Measurements from ENCODE around the gene TMEM151A.
"Not testable (repeated sequence)": the region's sequence is repeated elsewhere in the genome, so short reads cannot be mapped to it uniquely, and the experiment has no call there.

TMEM151A gene

GRCh38 chr11:66267039-66267378 is 24.7 kb upstream of the TMEM151A start:
- DNase-seq (ENCODE audit: extremely low spot score, insufficient read length, low read depth) (no peak), FAIRE-seq (no peak)

DNA sequence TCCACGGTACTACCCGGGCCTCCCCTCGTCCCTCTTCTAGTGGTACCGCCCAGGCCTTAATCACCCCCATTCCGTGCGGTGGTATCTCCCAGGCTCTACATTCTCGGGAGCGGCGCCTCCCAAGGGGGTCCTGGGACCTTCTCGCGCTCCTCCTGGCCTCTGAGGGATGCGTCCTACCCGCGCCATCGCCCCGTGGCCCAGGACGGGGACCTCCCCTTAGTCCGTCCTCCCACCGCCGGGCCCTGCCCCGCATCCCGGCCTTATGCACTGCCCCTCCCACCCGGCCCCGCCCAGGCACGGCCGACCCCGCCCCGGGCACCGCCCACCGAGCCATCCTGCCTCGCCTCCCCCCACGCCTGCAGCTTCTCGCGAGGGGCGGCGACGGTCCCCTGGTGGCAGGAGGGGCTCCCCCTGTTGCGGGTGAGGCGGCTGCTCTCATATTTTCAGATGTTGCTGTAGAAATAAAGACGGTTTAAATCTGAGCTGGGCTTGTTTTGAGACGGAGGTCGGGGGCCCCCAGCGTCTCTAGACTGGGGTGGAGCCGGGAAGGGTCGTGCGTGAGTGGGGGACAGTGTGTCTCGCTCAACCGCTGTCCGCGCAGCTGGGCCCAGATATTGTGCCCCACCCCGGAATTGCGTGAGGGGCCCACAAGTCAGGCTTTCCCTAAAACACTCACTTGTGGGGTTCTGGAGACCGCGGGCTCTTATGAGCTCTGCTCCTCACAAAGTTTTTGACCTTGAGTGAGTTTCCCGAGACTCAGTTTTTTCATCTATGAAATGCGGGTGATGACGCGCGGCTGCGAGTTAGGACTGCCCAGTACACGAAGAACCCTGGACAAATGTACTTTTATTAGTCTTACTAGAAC is 24.1 kb upstream of the TMEM151A start:
- FAIRE-seq (peak; percentile 77), DNase-seq (ENCODE audit: extremely low spot score, insufficient read length, low read depth) (peak; percentile 68)

- peak; percentile 97 for FAIRE-seq
- peak; percentile 98 for DNase-seq (ENCODE audit: extremely low spot score, insufficient read length, low read depth)
Observed at GRCh38 chr11:66268244-66268951, 23.3 kb upstream of the TMEM151A start, which contains the start of gene RAB1B. RAB1B (plus strand) TSS chr11:66268639; CDS start chr11:66268680, 41 bp downstream.

DNA sequence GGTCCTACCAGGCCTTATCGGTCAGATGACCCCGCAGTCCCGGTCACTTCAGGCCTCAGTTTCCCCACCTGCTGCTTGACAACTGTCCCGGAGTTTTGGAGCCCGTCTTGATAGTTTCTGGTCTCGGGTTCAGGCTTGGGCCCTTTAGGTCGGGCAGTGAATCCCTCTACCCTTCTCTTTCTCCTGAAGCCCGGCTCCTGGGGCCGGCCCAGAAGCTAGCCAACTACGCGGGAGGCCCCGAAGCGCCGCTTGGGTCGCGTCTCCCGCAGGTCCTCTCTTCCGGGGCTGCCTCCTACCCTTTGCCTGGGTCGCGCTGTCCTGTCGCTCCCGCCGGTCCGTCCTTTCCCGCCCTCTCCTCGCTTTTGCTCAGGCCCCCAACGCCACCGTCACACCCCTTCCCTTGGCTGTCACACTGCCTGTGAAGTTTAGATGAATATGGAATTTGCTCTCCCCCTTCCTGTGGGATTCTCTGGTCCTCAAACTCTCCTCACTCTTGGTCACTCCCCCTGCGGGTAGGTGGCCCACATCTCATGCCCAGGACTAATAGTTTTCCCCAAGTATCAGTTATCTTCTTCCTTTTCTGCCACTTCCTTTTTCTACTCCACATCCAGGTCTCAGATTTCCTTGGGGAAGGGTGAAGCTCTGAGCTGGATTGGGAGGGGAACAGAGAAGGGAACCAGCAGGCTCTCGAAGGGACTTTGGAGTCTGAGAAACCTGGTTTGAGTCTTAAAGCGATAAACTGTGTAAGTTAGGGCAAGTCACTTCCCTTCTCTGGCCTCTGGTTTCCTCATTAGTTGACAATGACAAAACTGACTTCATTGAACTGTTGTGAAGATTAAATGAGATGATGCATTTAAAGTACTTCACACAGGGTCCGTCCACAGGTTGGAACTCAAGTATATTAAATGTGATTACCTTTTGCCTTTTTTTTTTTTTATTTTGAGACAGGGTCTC is 22.5 kb upstream of the TMEM151A start:
- DNase-seq (ENCODE audit: extremely low spot score, insufficient read length, low read depth) (no peak), FAIRE-seq (no peak)

DNA sequence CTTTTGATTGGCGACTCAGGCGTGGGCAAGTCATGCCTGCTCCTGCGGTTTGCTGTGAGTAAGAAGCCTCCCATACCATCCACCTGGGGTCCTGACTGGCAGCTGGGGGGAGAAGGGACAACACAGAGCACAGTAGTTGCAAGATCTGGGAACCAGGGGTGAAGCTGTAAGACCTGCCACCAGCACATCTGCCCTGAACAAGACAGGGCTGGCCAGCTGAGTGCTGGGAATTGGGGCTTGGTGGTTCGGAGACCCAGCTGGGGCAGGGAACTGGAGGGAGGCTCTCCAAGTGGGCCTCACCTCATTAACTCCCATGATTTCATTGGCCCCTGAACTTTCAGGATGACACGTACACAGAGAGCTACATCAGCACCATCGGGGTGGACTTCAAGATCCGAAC is 19.9 kb upstream of the TMEM151A start:
- FAIRE-seq (no peak), DNase-seq (ENCODE audit: extremely low spot score, insufficient read length, low read depth) (no peak)

DNA sequence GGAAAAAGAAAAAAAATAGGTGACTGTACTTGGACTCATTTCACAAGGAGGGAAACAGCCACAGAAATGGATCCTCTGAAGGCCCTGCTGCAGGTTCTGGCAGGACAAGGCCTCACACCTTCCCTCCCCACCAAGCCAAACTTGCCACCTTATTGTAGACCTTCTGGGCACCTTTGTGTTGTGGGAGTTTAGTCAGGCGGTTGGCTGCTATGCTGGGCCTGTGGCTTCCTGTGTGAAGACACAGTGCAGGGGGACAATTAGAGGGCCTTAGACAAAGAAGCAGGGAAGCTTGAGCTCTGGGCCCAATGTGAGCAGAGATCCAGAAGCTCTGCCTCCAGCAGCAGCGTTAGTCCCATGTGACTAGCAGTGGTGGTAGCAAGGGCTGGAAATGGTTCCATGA is 19.1 kb upstream of the TMEM151A start:
- FAIRE-seq = no peak

DNA sequence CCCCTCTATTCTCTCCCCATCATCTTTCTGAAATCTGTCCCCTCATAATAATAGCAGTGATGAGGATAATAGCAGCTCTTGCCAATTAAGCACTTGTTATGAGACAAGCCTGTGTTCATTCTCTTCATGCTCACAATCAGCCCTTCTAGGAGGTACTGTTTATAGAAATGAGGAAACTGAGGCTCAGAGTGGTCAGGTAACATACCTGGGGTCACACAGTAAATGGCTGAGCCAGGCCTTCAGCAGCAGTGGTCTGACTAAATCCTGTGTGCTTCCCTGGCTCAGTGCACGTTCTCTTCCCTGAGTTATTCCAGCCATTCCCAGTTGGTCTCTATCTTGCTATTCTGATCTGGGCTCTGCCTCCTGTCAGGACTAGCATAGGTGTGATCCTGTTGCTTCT is 17.5 kb upstream of the TMEM151A start:
- DNase-seq (ENCODE audit: extremely low spot score, insufficient read length, low read depth) = no peak
- FAIRE-seq = no peak

More for the DNA sequence above, 19.1 kb upstream of the TMEM151A start:
- no peak for DNase-seq (ENCODE audit: extremely low spot score, insufficient read length, low read depth)

GRCh38 chr11:66275396-66275795 is 16.3 kb upstream of the TMEM151A start:
- DNase-seq (ENCODE audit: extremely low spot score, insufficient read length, low read depth) = no peak
- no peak for FAIRE-seq

DNA sequence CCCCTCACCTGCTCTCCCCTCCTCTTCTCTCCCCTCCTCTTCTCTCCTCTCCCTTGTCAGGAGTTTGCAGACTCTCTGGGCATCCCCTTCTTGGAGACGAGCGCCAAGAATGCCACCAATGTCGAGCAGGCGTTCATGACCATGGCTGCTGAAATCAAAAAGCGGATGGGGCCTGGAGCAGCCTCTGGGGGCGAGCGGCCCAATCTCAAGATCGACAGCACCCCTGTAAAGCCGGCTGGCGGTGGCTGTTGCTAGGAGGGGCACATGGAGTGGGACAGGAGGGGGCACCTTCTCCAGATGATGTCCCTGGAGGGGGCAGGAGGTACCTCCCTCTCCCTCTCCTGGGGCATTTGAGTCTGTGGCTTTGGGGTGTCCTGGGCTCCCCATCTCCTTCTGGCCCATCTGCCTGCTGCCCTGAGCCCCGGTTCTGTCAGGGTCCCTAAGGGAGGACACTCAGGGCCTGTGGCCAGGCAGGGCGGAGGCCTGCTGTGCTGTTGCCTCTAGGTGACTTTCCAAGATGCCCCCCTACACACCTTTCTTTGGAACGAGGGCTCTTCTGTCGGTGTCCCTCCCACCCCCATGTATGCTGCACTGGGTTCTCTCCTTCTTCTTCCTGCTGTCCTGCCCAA is 15.6 kb upstream of the TMEM151A start:
- no peak for FAIRE-seq

DNA sequence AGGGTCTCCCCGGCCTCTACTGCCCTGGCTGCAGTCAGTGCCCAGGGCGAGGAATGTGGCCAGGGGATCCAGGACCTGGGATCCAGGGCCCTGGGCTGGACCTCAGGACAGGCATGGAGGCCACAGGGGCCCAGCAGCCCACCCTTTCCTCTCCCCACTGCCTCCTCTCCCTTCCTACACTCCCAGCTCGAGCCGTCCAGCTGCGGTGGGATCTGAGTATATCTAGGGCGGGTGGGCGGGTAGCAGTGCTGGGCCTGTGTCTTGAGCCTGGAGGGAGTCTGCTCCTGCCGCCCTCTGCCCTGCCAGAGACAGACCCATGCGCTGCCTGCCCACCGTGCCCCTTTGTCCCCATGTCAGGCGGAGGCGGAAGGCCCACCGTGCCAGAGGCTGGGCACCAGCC is 15.1 kb upstream of the TMEM151A start:
- DNase-seq (ENCODE audit: extremely low spot score, insufficient read length, low read depth); FAIRE-seq: not testable (repeated sequence)

More for the DNA sequence above, 15.6 kb upstream of the TMEM151A start:
- DNase-seq (ENCODE audit: extremely low spot score, insufficient read length, low read depth) = no peak

GRCh38 chr11:66277064-66277463 is 14.6 kb upstream of the TMEM151A start:
- not testable (repeated sequence) for FAIRE-seq; DNase-seq (ENCODE audit: extremely low spot score, insufficient read length, low read depth)

GRCh38 chr11:66277471-66278362 is 14.0 kb upstream of the TMEM151A start, which contains the start of gene CNIH2:
CNIH2 (plus strand) TSS chr11:66278175; CDS start chr11:66278457, 282 bp downstream.
- DNase-seq (ENCODE audit: extremely low spot score, insufficient read length, low read depth) = no peak
- FAIRE-seq = no peak

GRCh38 chr11:66278363-66279091 is 13.2 kb upstream of the TMEM151A start:
- FAIRE-seq (no peak), DNase-seq (ENCODE audit: extremely low spot score, insufficient read length, low read depth) (no peak)

DNA sequence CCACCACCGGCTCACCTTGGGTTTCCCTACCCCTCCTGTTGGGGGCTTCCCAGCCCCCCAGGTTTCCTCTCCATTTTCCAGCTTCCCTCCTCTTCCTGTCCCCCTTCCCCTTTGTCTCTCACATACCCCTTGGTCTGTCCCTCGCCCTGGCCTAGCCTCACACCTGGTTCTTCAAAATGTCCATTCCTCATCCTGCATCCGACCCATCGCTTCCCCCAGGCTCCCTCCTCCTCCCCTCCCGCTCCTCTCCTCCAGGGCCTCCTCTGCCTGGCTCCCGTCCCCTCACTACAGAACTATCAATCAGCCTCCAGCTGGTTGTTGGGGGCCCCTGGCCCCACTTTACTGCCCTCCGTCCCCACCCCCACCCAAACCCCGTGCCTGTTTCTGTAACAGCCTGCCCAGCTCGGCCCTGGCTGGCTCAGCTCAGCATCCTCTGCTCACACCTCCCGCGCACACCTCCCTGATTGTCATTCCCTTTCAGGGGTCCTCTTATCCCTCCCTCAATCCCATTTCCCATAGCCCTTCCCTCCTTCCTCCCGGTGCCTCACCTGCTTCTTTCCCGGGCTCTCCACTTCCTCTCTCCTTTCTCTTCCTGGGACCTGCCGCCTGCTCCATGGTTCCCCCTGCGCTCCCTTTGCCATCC is 12.5 kb upstream of the TMEM151A start:
- no peak for DNase-seq (ENCODE audit: extremely low spot score, insufficient read length, low read depth)
- FAIRE-seq = no peak

DNA sequence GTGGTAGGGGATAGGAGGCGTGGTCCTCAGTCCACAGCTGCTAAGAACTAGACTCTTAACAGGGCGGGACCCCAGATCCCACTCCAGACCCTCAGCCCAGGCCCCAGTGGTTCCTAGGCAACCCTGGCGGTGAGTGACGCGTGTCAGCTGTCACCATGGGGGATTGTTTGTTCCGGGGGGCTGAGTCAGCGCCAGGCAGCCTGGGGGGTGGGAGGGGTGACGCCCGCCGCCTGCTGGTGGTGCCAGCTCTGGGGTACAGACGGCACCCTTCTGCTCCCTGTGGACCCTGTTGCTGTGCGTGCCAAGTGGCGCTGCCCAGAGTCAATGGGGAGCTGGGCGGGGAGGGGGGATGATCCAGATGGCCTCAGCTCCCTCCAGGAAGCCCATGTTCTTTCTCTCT is 11.3 kb upstream of the TMEM151A start:
- DNase-seq (ENCODE audit: extremely low spot score, insufficient read length, low read depth) = no peak
- no peak for FAIRE-seq

DNA sequence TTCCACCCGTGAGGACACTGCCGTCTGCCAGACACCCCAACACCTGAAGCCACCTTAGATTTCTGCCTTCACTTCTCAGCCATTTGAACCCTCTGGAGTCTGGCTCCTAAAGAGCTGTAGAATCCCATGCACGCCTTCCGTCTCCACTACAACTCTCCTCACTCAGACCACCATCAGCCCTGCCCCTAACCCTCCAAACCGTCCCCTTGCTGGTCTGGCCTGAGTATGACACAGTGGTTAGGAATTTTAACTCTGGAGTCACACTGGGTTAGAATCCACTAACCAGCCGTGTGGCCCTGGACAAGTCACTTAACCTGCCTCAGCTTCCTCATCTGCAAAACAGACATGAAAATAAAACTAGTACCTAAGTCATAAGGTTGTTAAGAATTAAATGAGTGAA is 10.7 kb upstream of the TMEM151A start:
- DNase-seq (ENCODE audit: extremely low spot score, insufficient read length, low read depth) = no peak
- no peak for FAIRE-seq

- DNase-seq (ENCODE audit: extremely low spot score, insufficient read length, low read depth) (no peak), FAIRE-seq (no peak)
Observed at GRCh38 chr11:66281776-66282467, 9.8 kb upstream of the TMEM151A start.

All from GM18507 (cell line).